Thyroid gland (tissue), 4 donors: ENCODE results near the gene PALMD.

Experiments used
- CTCF ChIP-seq, 6 experiments: fragments of 200-600 bp in 3 of 6; fragments of 450-650 bp in 3 of 6; sonication (generic) in 3 of 6; IDR thresholded peaks; one replicate each; pipeline ENCODE4 v1.5.1; 2016 to 2019; ENCODE audit warnings: antibody characterized with exemption in 6 of 6, mild to moderate bottlenecking in 2 of 6, inconsistent platforms in 1 of 6, moderate library complexity in 1 of 6
- POLR2A ChIP-seq, 2 donors: fragments of 450-650 bp; IDR thresholded peaks; one replicate each; pipeline ENCODE4 v1.6.1; 2017; ENCODE audit warnings: antibody characterized with exemption in 2 of 2, mild to moderate bottlenecking in 2 of 2, moderate library complexity in 1 of 2

GRCh38 chr1:99650030-99650429 is 4.1 kb downstream of the PALMD start:
- no peak for TF ChIP-seq CTCF (IDR thresholded peaks at IDR 0.05)
- TF ChIP-seq POLR2A (IDR thresholded peaks at IDR 0.05): no peak
